ENCODE measurements around the gene EFCAB6.

GRCh38 chr22:43736651-43737050 lies 75.5 kb downstream of the EFCAB6 start:
- TF ChIP-seq ZSCAN29 (IDR thresholded peaks at IDR 0.05) (no peak), HDAC6 (IDR thresholded peaks at IDR 0.05; ENCODE audit: low read depth, low read length) (no peak), POLR2AphosphoS5 (IDR thresholded peaks at IDR 0.05; ENCODE audit: control insufficient read depth, insufficient read depth, low read depth, low read length) (no peak), YY1 (IDR thresholded peaks at IDR 0.05; ENCODE audit: borderline replicate concordance in 1 of 3, control insufficient read depth in 1 of 3, extremely low read depth in 1 of 3, insufficient read depth in 3 of 3, insufficient read length in 1 of 3, insufficient replicate concordance in 2 of 3, low read depth in 1 of 3, low read length in 2 of 3) (no peak), POLR2A (conservative IDR thresholded peaks at IDR 0.05) (no peak), TARDBP (IDR thresholded peaks at IDR 0.05) (no peak), CTCF (IDR thresholded peaks at IDR 0.05 in 2 of 3, conservative IDR thresholded peaks at IDR 0.05 in 1 of 3; ENCODE audit: insufficient read depth in 2 of 3, low read depth in 1 of 3, low read length in 3 of 3) (no peak), ATF1 (CRISPR knock-in tag; IDR thresholded peaks at IDR 0.05) (no peak), ATF1 (tag; IDR thresholded peaks at IDR 0.05) (no peak), SRSF7 (optimal IDR thresholded peaks at IDR 0.05; ENCODE audit: low read depth, low read length) (no peak), NR4A1 (CRISPR knock-in tag; IDR thresholded peaks at IDR 0.05) (no peak), NR4A1 (tag; IDR thresholded peaks at IDR 0.05) (no peak), TSHZ1 (CRISPR knock-in tag; IDR thresholded peaks at IDR 0.05) (no peak), PTBP1 (IDR thresholded peaks at IDR 0.05; ENCODE audit: low read depth, low read length) (no peak)
- TF ChIP-seq, protein P1, sequence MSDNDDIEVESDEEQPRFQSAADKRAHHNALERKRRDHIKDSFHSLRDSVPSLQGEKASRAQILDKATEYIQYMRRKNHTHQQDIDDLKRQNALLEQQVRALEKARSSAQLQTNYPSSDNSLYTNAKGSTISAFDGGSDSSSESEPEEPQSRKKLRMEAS (CRISPR knock-in tag; IDR thresholded peaks at IDR 0.05), result no peak
- TF ChIP-seq, protein P2, sequence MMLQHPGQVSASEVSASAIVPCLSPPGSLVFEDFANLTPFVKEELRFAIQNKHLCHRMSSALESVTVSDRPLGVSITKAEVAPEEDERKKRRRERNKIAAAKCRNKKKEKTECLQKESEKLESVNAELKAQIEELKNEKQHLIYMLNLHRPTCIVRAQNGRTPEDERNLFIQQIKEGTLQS (IDR thresholded peaks at IDR 0.05), result no peak
- TF ChIP-seq, protein P2 (CRISPR knock-in tag; conservative IDR thresholded peaks at IDR 0.05), result no peak

Measured in K562 (cell line).